HepG2 (cell line): ENCODE data around the gene TXNRD2. TPM values are rescaled to one million over a fixed set of nuclear protein-coding genes. Genes with fewer than 3 reads are reported as not detected.

Experiments
- ARID3A ChIP-seq: IDR thresholded peaks from 2 replicates; pipeline ENCODE4 v1.6.1; 2012; ENCODE audit warnings: low read depth, low read length, improper control_type of control experiment
- ASH2L ChIP-seq: fragments of 300-600, 200-600 bp; sonication (generic); IDR thresholded peaks from 2 replicates; pipeline ENCODE4 v1.7.0; 2017; ENCODE audit warnings: low read depth, mild to moderate bottlenecking, moderate library complexity, mixed read lengths, low read length; ENCODE audit not compliant: insufficient read length
- HNF4A ChIP-seq: sonication (generic); formaldehyde crosslinking; IDR thresholded peaks from 2 replicates; pipeline ENCODE4 v1.4.0; 2020; ENCODE audit warnings: missing genetic modification reagents
- MZF1 ChIP-seq: sonication (generic); formaldehyde crosslinking; IDR thresholded peaks from 2 replicates; pipeline ENCODE4 v1.8.1; 2023; ENCODE audit warnings: mild to moderate bottlenecking, missing genetic modification reagents, borderline replicate concordance
- PCBP2 ChIP-seq: fragments of 200-400 bp; formaldehyde crosslinking; optimal IDR thresholded peaks from 2 replicates; pipeline ENCODE3; 2018; ENCODE audit warnings: low read length, low read depth; ENCODE audit not compliant: poor library complexity, severe bottlenecking
- SP2 ChIP-seq: sonication (generic); formaldehyde crosslinking; IDR thresholded peaks from 2 replicates; pipeline ENCODE4 v1.5.1; 2020; ENCODE audit warnings: mild to moderate bottlenecking, missing genetic modification reagents
- SRSF4 ChIP-seq: fragments of 200-400 bp; formaldehyde crosslinking; IDR thresholded peaks from one replicate; pipeline ENCODE4 v1.6.1; 2018; ENCODE audit warnings: mild to moderate bottlenecking, low read depth, low read length, moderate library complexity; ENCODE audit not compliant: poor library complexity, severe bottlenecking
- ZBTB1 ChIP-seq: sonication (generic); formaldehyde crosslinking; IDR thresholded peaks from 2 replicates; pipeline ENCODE4 v1.4.0; 2020; ENCODE audit warnings: missing genetic modification reagents, borderline replicate concordance
- ZBTB38 ChIP-seq: sonication (generic); formaldehyde crosslinking; IDR thresholded peaks from 2 replicates; pipeline ENCODE4 v1.5.1; 2020; ENCODE audit warnings: mild to moderate bottlenecking, missing genetic modification reagents
- ZFP1 ChIP-seq: IDR thresholded peaks from 2 replicates; pipeline ENCODE4 v1.6.1; 2016
- ZNF142 ChIP-seq: sonication (generic); formaldehyde crosslinking; IDR thresholded peaks from 2 replicates; pipeline ENCODE4 v1.4.0; 2020; ENCODE audit warnings: missing genetic modification reagents
- ZNF18 ChIP-seq: sonication (generic); formaldehyde crosslinking; IDR thresholded peaks from 2 replicates; pipeline ENCODE4 v1.8.0; 2022; ENCODE audit warnings: mild to moderate bottlenecking, missing genetic modification reagents; ENCODE audit not compliant: insufficient replicate concordance
- ZNF510 ChIP-seq: sonication (generic); formaldehyde crosslinking; IDR thresholded peaks from 2 replicates; pipeline ENCODE4 v1.4.0; 2020; ENCODE audit warnings: low read depth, mild to moderate bottlenecking, missing genetic modification reagents
- polyA plus RNA-seq, 8 experiments: library from polyadenylated mRNA; depleted of rRNA in 3 of 8; stranded (reverse) in 7 of 8; unstranded in 1 of 8; fragments of >200 nt; fragmentation: Illumina TruSeq in 4 of 8; extraction: Trizol in 4 of 8; gene quantifications; 2 replicates each; pipeline versions ENCODE4 v1.2.1 to v1.2.3, GENCODE V29; 2011 to 2016; ENCODE audit warnings: low read depth in 4 of 8, missing spikeins in 1 of 8, mixed read lengths in 1 of 8; ENCODE audit not compliant: insufficient read depth in 1 of 8
- total RNA-seq, 5 experiments: library from RNA; depleted of rRNA; stranded (reverse); fragments of >200 nt; fragmentation: Illumina TruSeq; extraction: Trizol; gene quantifications; 2 replicates each; pipeline ENCODE4 v1.2.3, GENCODE V29; 2016; ENCODE audit warnings: low read depth in 1 of 5
- TF ChIP-seq, protein P1 (sequence below): sonication (generic); formaldehyde crosslinking; IDR thresholded peaks from 2 replicates; pipeline ENCODE4 v1.4.0; 2020; ENCODE audit warnings: missing genetic modification reagents
- TF ChIP-seq, protein P2 (sequence below): sonication (generic); formaldehyde crosslinking; IDR thresholded peaks from 2 replicates; pipeline ENCODE4 v1.5.0; 2020; ENCODE audit warnings: mild to moderate bottlenecking, missing genetic modification reagents

Gene TXNRD2
- total and polyA plus RNA-seq, 2 of the 13 experiments (the other 11 are each of a cell fraction or from before 2014, with no cell fraction given) = 17.5 to 18.6 TPM

- TF ChIP-seq ARID3A (no peak), SRSF4 (no peak), ZNF18 (peak; percentile 38), ZBTB1 (no peak), HNF4A (CRISPR knock-in tag) (peak; percentile 93), ZNF510 (no peak), ZFP1 (CRISPR knock-in tag) (0 out of 2 replicates have a peak, but pooled peaks have one; percentile 22), ASH2L (peak; percentile 64), SP2 (CRISPR knock-in tag) (no peak), ZNF142 (no peak), MZF1 (CRISPR knock-in tag) (no peak), PCBP2 (no peak), ZBTB38 (peak; percentile 83)
- TF ChIP-seq, protein P1, sequence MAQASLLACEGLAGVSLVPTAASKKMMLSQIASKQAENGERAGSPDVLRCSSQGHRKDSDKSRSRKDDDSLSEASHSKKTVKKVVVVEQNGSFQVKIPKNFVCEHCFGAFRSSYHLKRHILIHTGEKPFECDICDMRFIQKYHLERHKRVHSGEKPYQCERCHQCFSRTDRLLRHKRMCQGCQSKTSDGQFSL = no peak
- TF ChIP-seq, protein P2, sequence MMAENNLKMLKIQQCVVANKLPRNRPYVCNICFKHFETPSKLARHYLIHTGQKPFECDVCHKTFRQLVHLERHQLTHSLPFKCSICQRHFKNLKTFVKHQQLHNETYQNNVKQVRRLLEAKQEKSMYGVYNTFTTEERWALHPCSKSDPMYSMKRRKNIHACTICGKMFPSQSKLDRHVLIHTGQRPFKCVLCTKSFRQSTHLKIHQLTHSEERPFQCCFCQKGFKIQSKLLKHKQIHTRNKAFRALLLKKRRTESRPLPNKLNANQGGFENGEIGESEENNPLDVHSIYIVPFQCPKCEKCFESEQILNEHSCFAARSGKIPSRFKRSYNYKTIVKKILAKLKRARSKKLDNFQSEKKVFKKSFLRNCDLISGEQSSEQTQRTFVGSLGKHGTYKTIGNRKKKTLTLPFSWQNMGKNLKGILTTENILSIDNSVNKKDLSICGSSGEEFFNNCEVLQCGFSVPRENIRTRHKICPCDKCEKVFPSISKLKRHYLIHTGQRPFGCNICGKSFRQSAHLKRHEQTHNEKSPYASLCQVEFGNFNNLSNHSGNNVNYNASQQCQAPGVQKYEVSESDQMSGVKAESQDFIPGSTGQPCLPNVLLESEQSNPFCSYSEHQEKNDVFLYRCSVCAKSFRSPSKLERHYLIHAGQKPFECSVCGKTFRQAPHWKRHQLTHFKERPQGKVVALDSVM (CRISPR knock-in tag) = peak; percentile 93
These were observed 42.6 kb downstream of the TXNRD2 start (continued) for GRCh38 chr22:19898831-19899567.
